NCI-H748 treated with DMSO at 0.1 percent for 48 hours (cell line): ENCODE measurements around the gene SIM2.

Source experiments
- DNase-seq: peaks from one replicate; lab custom pipeline; 2025; lab: John Stamatoyannopoulos, UW

SIM2 gene

DNA sequence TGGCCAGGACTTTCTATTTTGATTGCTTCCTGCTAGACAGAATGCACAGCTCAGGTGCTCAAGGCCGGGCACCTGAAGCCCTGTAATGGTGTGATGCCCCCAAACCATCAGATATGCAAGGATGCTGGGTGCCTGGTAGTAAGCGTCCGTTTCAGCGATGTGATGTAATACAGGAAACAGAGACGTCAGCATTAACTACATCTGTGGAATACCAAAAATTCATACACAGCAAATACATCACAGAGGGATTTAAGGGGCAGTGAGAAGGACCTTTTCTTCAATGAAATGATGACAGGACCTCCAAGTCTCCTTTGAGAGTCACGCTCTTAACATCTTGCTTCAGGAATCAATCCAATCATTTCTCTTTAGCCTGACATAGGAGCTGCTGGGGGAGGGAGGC is 64.4 kb downstream of the SIM2 start:
- DNase-seq: no peak

- no peak for DNase-seq
These were observed 66.3 kb downstream of the SIM2 start for GRCh38 chr21:36765229-36765628.

GRCh38 chr21:36766511-36766910 is 67.6 kb downstream of the SIM2 start:
- no peak for DNase-seq

DNA sequence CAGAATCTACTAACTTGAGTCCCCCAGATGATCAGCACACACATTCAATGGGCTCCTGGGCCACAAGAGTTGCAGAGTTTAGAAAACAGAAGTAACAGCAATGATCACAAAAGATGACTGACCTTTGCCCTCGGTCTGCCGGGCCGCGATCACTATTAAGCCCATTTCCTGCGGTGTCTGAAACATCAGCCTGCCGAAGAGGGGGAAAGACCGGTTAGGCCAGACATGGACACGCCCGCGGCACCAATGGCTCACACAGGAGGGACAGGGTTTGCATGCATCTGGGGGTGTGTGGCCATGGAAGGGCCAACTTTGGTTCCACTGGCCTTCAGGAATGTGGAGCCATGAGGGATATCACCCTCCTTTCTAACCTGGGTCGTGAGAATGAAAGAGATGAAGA is 68.2 kb downstream of the SIM2 start:
- DNase-seq: no peak

GRCh38 chr21:36768496-36768895 is 69.6 kb downstream of the SIM2 start:
- no peak for DNase-seq

- DNase-seq: peak; percentile 17
These were observed 70.3 kb downstream of the SIM2 start for GRCh38 chr21:36769051-36769839.

DNA sequence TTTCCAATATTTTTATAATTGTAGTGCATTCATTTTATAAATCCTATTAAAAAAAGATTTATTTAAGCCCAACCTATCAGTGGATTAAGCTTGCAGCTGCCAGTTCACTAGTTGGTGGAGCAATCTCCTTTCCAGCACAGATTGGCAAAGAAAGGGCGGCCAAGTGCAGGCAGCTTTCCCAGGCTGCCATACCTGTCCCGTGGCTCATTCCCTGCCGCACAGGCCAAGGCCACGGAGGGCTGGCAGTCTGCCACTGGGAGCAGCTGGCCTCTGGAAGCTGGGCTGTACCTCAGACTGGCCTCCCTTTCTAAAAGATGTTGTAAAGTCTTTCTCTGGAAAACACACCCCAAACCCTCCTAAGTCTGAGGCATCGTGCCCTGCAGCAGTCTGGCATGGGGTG is 74.2 kb downstream of the SIM2 start:
- DNase-seq: no peak

DNA sequence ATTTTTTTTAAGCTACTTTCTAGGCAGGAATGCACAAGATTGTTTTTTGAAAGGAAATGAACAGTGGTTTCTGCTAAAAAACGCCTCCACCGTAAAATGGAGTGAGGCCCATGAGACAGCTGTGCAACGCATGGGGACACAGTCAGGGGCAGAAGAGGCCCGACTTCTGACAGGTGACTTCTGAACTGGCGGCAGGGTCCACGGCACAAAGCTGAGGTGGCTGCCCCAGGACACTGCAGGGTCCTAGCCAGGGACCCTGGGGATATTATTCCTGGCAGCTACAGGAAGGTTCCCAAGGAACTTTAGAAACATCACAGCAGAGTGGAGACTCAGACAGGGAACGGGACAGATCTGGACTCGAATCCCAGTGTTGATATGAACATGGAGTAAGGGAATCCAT is 75.1 kb downstream of the SIM2 start:
- no peak for DNase-seq

GRCh38 chr21:36776981-36777617 is 78.2 kb downstream of the SIM2 start:
- no peak for DNase-seq

DNA sequence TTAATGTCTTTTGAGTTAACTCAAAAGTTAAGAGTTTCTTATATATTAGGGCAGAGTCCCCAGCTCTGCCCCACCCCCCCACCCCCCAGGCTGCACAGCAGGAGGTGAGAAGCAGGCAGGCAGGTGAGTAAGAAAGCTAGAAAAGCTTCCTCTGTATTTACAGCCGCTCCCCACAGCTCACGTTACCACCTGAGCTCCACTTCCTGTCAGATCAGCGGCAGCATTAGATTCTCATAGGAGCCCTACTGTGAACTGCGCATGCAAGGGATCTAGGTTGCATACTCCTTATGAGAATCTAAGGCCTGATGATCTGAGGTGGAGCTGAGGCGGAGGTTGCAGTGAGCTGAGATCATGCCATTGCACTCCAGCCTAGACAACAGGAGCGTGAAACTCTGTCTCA is 81.9 kb downstream of the SIM2 start:
- no peak for DNase-seq

DNA sequence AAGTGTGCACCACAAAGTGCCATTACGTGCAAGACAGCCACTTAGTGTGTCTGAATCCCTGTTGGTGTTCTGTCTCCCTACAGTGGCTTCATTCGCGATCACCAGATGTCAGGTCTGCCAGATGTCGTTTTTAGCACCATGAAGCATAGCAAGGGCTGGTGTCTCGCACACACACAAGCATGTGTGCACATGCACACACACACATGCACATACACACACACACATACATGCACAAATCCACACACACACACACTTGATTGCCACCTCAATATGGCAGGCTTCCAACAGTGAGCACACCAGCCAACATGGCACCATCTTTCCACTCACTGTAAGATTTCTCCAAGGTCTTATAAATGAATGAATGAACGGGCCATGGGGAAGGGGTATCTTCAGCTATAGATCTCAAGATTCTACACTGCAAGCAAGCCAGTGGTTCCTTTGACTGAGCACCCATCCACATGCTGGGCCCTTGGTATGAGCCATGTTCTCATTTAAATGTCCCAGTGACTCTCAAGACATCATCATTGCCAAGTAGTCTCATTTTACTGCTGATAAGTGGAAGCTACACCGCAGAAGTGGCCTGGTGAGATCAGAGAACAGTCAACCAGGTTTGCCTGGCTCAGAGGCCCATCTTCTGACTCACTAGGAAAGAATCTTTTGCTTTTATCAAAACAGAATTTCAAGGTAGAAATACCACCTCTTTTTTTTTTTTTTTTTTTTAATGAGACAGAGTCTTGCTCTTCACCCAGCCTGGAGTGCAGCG is 84.9 kb downstream of the SIM2 start:
- no peak for DNase-seq

GRCh38 chr21:36784947-36785346 is 86.0 kb downstream of the SIM2 start:
- no peak for DNase-seq

GRCh38 chr21:36785615-36786014 is 86.7 kb downstream of the SIM2 start:
- DNase-seq: no peak

DNA sequence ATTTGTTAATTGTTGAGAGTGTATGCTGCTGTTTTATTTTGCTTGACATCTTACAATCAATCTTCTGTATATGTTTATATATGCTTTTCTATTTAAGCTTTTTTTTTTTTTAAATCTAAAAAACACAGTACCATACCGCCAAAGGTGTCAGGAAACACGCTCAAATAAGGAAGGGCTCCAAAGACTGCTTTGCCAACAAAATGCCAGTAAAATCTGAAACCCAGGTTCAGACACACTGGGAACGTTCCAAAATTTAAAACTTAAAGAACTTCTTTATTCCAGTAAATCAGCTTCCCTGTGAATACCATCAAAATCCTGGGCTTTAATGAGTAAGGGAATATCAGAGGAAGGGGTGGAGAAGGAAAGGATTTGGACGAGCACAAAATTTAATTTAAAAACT is 87.3 kb downstream of the SIM2 start:
- no peak for DNase-seq

DNA sequence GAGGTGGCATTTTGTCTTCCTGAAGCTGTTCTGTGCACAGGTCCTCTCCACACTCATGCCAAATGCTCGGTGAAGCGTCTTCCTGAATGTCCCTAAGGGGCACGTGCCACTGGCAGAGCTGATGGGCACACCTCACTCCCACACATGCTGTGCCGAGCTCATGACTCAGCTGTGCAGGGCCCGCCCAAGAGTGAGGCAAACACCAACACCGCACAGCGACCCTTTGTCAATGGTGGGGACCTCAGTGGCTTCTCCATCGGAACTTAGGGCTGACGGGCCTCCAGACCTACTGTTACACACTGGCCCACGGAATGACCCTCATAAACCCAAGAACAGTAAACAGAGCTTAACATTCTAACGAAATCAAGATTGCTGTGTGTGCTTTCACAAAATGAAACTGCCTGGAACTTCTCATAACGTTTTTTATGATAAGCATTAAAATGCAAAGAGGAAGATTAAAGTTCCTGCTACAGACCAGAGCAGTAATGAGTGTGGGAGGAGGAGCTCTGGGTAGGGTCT is 89.3 kb downstream of the SIM2 start:
- no peak for DNase-seq

DNA sequence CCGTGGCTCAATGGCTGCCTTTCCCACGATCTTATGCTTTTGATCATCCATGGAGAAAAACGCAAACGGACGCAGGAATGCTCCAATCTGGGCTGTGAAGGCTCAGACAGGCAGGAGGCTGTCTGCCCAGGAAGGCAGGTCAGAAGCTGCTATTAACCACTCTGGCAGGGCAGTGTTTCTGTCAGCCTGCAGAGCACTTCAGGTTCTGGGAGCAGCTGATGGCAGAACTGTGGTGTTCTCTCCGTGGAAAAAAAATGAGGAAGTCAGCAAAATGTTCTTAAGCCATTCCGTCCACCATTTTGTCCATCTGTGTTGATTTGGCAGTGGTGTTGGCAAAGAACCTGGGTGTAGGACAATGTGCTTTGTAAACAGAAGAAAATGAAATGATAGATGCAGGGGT is 91.7 kb downstream of the SIM2 start:
- DNase-seq: no peak

DNA sequence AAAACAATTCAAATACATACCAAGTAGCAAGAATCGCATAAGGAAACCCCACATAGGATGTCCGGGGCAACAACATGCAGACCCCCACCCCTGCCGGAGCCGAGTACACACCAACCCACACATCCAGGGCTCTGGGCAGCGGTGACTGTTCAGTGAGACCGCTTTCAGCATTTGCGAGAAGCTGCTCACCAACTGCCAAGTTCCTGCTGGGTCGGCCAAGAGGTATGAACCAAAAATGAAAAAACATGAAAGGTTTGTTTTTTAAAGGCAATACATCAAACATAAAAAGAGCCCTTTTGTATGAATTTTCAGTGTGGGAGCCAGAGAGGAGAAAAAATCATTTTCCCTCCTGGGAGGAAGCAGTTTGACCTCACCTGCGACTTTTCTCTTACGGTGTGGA is 92.3 kb downstream of the SIM2 start:
- DNase-seq: no peak

DNA sequence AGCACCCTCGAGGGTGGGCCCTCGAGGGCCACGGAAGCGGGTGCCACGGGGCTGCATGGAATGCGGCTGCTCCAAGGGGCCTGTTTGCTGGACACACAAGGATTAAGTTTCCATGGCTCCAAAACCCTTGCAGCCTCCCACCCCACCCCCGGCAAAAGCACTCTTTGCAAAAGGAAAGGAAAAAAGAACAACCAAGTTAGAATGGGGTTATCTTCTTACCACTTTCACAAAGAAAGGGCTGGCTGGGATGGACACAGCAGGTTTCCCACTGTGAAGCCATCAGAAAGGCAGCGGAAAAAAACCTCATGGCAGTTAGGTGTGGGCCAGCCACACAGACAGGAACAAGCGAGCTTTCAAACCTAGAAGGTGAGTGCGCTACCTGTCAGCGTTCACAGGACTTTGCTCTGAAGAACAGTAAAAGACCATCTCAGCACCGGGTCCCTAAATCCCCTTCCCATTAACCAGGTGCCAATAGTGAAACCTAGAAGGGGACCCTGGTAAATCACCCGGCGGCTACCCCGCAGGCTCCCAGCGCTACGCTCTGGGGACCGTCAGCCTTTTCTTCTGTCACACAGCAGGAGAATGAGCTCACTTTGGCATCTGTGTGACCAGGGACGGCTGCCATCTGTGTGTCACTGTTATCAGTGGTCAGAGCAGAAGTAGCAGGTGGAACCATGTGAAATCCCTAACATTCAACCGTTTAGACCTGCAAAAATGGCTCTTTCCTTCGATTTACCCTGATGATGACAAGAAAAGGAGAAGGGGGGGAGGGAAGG is 93.0 kb downstream of the SIM2 start:
- DNase-seq: no peak

- no peak for DNase-seq
These were observed 93.6 kb downstream of the SIM2 start for GRCh38 chr21:36792505-36792967.

GRCh38 chr21:36796070-36796469 is 97.2 kb downstream of the SIM2 start:
- DNase-seq: no peak

- DNase-seq: no peak
These were observed 99.6 kb downstream of the SIM2 start for GRCh38 chr21:36798491-36798890.
